ENCODE data around the gene ORAI3. TPM values are rescaled to one million over a fixed set of nuclear protein-coding genes. Genes with fewer than 3 reads are reported as not detected.

Gene ORAI3
- polyA plus RNA-seq, 1 of the 3 experiments (the other 2 are of a cell fraction) = 29.0 TPM

GRCh38 chr16:30976486-30976885, 27.6 kb downstream of the ORAI3 start:
- Histone ChIP-seq H3K27me3 (ENCODE audit: insufficient read depth) (no peaks in the 10 kb centered on the region), H3K9ac (no peak overlapping the region), H3K36me3 (replicated peaks in 1 of 2; ENCODE audit: control insufficient read depth in 1 of 2, insufficient read depth in 2 of 2, low read length in 1 of 2) (peaks cover 29 to 38% of the 10 kb centered on the region in 2 experiments), H3K79me2 (ENCODE audit: insufficient read depth) (no peaks in the 10 kb centered on the region), H3K27ac (ENCODE audit: low read depth in 2 of 2, low read length in 1 of 2) (no peak overlapping the region), H3K9me2 (no peaks in the 10 kb centered on the region), H3K4me1 (ENCODE audit: control insufficient read depth in 1 of 2, insufficient read depth in 2 of 2, low read depth in 1 of 2, low read length in 1 of 2) (no peaks in the 10 kb centered on the region), H3K4me2 (no peak overlapping the region), H3F3A (replicated peaks; ENCODE audit: insufficient read depth) (no peaks in the 10 kb centered on the region), H2AFZ (ENCODE audit: low read depth) (no peak overlapping the region), H4K20me1 (ENCODE audit: insufficient read depth) (no peaks in the 10 kb centered on the region), H3K9me3 (no peaks in the 10 kb centered on the region), H3K4me3 (ENCODE audit: low read depth in 2 of 2, low read length in 1 of 2) (no peak overlapping the region)
- no peak for TF ChIP-seq SIN3A (IDR thresholded peaks at IDR 0.05; ENCODE audit: borderline replicate concordance, low read depth, low read length)
- TF ChIP-seq GATA2 (CRISPR knock-in tag; IDR thresholded peaks at IDR 0.05) = no peak
- no peak for TF ChIP-seq REST (IDR thresholded peaks at IDR 0.05; ENCODE audit: low read depth, low read length)
- TF ChIP-seq MXI1 (IDR thresholded peaks at IDR 0.05; ENCODE audit: low read depth, low read length) = no peak
- TF ChIP-seq GABPA (IDR thresholded peaks at IDR 0.05; ENCODE audit: low read depth) = no peak
- TF ChIP-seq CTCF (IDR thresholded peaks at IDR 0.05) = no peak
- TF ChIP-seq JUND (IDR thresholded peaks at IDR 0.05) = no peak
- TF ChIP-seq MAX (IDR thresholded peaks at IDR 0.05; ENCODE audit: low read depth) = no peak
- no peak for TF ChIP-seq RFX5 (IDR thresholded peaks at IDR 0.05; ENCODE audit: low read length)
- TF ChIP-seq YY1 (IDR thresholded peaks at IDR 0.05; ENCODE audit: low read depth) = no peak
- TF ChIP-seq TAF1 (IDR thresholded peaks at IDR 0.05; ENCODE audit: borderline replicate concordance, low read depth, low read length) = no peak
- no peak for TF ChIP-seq RCOR1 (IDR thresholded peaks at IDR 0.05; ENCODE audit: low read length)
- TF ChIP-seq ELF1 (IDR thresholded peaks at IDR 0.05) = no peak
- no peak for TF ChIP-seq FOSL2 (IDR thresholded peaks at IDR 0.05; ENCODE audit: borderline replicate concordance, low read depth)
- TF ChIP-seq TCF12 (IDR thresholded peaks at IDR 0.05) = no peak
- TF ChIP-seq PBX3 (IDR thresholded peaks at IDR 0.05) = no peak
- TF ChIP-seq POLR2AphosphoS5 (IDR thresholded peaks at IDR 0.05; ENCODE audit: low read depth, low read length) = no peak
- TF ChIP-seq USF2 (IDR thresholded peaks at IDR 0.05; ENCODE audit: borderline replicate concordance, low read depth, low read length) = no peak
- DNase-seq = no peak
- CTCF ChIA-PET = interaction anchor here (0.6 to 1.4 kb wide), 3 partner anchors 8 to 47 kb away, joined by 4 to 5 read pairs (median 4); no protein-coding TSS in a partner anchor
- 95% methylated on average over 4 of the region's 4 CpGs for WGBS (ENCODE audit: low lambda C conversion rate)
- POLR2A ChIA-PET = no interaction called here
